Suppressor macrophage treated with lipopolysaccharide for 1 hour (primary cell): ENCODE data around the gene FAM236A.
"Not testable (repeated sequence)": the region's sequence is repeated elsewhere in the genome, so short reads cannot be mapped to it uniquely, and the experiment has no call there.

Source experiments
- DNase-seq, 3 donors: peaks; one replicate each; pipeline ENCODE4 v3.0.0-alpha.2; 2020 to 2022

Gene FAM236A

GRCh38 chrX:72937906-72938305, at the start of gene FAM236A:
FAM236A (plus strand) TSS chrX:72938206; CDS start chrX:72938263, 57 bp downstream.
- not testable (repeated sequence) for DNase-seq

- not testable (repeated sequence) for DNase-seq
Observed at GRCh38 chrX:72889740-72890139, 48.3 kb upstream of the FAM236A start.

- not testable (repeated sequence) for DNase-seq
Observed at GRCh38 chrX:72912315-72912714, 25.7 kb upstream of the FAM236A start, which contains the start of gene FAM236C. FAM236C (plus strand) TSS chrX:72912615; CDS start chrX:72912715, 100 bp downstream.

GRCh38 chrX:72916096-72916495, 21.9 kb upstream of the FAM236A start:
- not testable (repeated sequence) for DNase-seq

- not testable (repeated sequence) for DNase-seq
Observed at GRCh38 chrX:72932283-72932682, 5.7 kb upstream of the FAM236A start.

- not testable (repeated sequence) for DNase-seq
Observed at GRCh38 chrX:72936455-72936854, 1.6 kb upstream of the FAM236A start.

- not testable (repeated sequence) for DNase-seq
Observed at GRCh38 chrX:72936882-72937455, 1.0 kb upstream of the FAM236A start.

- DNase-seq: not testable (repeated sequence)
Observed at GRCh38 chrX:72942272-72942671, 4.3 kb downstream of the FAM236A start.

GRCh38 chrX:72943035-72943818, 5.2 kb downstream of the FAM236A start:
- not testable (repeated sequence) for DNase-seq

GRCh38 chrX:72943819-72944169, 5.8 kb downstream of the FAM236A start, which contains the start of gene DMRTC1:
DMRTC1 (minus strand) TSS chrX:72943837; CDS start chrX:72875694, 68,143 bp downstream.
- not testable (repeated sequence) for DNase-seq

GRCh38 chrX:72959971-72960370, 22.0 kb downstream of the FAM236A start:
- DNase-seq: not testable (repeated sequence)

- not testable (repeated sequence) for DNase-seq
Observed at GRCh38 chrX:72971859-72972258, 33.9 kb downstream of the FAM236A start.

GRCh38 chrX:72974885-72975284, 36.9 kb downstream of the FAM236A start:
- not testable (repeated sequence) for DNase-seq

- not testable (repeated sequence) for DNase-seq
Observed at GRCh38 chrX:72980894-72981469, 43.0 kb downstream of the FAM236A start.
